HG02973 (cell line): Measurements from ENCODE around the gene GOSR1.
"Not testable (repeated sequence)": the region's sequence is repeated elsewhere in the genome, so short reads cannot be mapped to it uniquely, and the experiment has no call there.

Experiments
- ATAC-seq: cut with Tn5 transposase; IDR thresholded peaks from one replicate; pipeline ENCODE4 v1.9.1; 2021; ENCODE audit warnings: moderate library complexity; ENCODE audit not compliant: unreplicated experiment

GOSR1 gene

DNA sequence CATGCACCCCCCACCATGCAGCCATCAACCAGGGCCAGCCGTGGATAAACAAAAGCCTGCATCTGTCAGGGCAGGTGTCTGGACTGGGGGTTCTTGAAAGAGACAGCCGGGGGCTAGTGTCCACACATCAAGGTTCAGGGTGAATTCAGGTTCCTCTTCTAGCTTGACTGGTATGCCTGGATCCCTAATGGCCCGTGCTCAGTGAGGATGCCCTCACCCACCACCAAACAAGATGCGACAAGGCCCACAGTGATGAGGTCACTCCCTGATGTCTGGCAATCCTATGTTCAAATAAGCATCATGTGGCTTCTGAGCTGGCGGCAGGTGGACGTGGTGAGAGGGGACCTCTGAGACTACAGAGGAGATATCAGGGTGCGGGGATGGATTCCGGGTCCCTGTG lies 64.6 kb downstream of the GOSR1 start:
- ATAC-seq: no peak

DNA sequence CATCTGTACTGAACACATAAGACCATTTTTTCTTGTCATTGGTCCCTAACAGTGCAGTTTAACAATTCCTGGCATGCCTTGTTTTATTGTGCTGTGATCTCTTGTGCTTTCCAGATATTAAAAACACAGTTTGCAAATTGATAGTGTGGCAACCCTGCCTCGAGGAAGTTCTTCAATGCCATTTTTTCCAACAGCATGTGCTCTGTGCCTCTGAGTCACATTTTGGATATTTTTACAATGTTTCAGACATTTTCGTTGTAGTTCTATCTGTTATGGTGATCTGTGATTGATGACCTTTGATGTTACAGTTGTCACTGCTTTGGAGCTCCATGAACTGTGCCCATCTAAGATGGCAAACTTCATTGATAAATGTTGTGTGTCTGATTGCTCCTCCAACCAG lies 66.2 kb downstream of the GOSR1 start:
- no peak for ATAC-seq

DNA sequence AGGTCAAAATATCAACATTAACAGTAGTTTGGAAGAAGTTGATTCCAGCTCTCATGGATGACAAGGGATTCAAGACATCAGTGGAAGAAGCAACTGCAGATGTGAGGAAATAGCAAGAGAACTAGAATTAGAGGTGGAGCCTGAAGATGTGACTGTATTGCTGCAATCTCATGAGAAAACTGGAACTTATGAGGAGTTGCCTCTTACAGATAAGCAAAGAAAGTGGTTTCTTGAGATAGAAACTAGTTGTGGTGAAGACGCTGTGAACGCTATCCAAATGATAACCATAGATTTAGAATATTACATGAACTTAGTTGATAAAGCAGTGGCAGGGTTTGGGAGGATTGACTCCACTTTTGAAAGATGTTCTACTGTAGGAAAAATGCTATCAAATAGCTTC lies 67.8 kb downstream of the GOSR1 start:
- no peak for ATAC-seq

DNA sequence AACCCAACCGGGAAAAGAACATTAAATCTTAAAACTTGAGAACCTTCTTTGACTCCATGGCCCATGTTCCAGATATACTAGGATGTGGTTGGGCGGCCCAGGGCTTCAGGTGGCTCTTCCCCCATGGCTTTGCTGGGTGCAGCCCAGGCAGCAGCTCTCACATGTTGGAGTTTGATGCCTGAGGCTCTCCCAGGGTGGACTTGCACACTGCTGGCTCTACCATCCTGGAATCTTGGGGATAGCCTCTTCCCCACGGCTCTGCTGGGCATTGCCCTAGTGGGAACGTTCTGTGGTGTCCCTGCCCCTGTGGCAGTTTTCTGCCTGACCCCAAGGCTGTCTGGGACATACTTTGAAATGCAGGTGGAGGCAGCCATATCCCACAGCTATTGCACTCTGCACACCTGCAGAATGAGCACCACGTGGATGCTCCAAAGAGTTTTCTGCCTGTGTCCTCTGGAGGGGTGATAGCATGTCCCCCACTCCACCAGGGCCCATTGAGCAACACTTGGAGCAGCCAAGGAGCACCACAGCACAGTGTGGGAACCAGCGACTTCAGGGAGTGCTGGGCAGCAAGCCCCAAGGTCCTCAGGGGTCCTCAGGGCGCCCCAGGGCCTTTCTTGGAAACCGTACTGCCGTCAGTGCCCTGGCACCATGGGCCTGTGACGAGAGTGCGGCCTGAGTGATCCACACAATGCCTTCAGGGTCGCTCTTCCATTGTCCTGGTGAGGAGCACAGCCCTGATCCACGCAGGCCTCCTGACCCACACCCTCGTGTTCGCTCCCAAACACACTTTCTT lies 70.8 kb downstream of the GOSR1 start:
- ATAC-seq: no peak

DNA sequence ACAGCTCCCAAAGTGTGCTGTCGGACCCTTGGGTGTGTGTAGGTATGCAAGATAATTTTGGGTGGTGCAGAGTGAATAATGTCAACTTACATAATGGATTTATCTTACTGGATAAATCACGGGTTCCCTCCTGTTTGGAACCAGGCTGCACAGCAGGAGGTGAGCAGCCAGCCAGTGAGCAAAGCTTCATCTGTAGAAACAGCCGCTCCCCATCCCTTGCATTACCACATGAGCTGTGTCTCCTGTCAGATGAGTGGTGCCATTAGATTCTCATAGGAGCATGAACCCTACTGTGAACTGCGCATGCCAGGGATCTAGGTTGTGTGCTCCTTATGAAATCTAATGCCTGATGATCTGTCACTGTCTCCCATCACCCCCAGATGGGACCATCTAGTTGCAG lies 72.0 kb downstream of the GOSR1 start:
- not testable (repeated sequence) for ATAC-seq

DNA sequence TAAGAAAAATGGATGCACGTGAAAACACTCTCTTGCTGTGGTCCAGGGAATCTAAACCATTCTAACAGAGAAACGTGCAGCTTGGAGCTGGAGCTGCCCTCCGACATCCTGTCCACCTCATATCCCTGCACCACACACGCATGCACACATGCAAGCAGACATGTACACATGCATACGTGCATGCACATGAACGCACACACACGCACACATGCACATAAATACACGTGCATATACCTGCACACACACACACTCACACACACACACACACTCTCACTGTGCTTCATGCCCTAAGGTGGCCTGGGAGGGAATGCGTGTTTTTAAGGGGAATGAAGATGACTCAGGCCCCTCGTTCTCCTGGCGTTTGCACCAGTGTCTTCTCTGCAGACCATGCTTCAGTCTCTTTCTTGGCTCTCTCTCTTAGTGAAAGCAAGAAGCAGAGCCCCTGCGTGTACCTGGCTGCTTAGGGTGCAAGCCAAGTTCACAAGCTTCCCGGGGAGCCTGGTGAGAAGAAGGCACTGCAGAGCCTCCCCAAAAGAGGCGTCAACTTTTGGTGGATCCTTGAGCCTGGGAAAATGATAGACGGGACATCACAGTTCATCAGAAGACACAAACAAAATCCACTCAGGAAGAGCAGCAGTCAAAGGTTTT lies 72.8 kb downstream of the GOSR1 start:
- ATAC-seq: no peak

DNA sequence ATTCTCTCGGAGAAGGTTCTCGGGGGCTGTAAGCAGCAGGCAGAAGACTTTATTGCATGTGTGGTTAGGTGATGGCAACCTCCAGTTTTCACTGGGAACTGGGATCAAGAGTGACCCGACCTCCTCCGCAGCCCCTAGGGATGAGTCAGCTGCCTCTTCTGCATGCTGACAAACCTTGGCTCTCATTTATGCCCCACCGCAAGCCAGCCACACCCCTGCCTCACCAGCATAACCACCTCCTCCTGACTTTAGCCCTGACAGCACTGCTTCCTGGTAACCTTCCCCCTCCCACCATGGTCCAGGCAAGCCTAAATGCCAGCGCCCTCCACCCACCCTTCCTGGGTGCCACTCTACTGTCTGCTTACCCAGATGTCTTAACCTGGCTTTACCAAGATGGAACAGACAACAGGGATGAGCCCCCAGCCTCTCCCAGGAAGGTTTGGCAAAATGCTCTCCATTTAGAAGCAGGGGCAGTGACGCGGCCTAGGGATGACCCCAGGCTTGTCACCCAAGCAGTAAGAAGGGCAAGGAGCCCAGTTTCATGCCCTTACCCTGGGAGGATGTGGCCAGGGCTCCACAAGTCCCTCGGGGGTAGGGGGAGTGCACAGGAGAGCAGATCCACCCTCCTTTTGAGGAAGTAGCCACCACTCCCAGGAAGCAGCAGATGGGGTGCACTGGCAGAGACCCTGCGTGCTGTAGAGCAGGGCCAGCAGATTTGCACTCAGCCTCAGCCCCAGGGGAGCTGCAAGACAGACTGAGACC lies 73.5 kb downstream of the GOSR1 start:
- ATAC-seq: no peak

DNA sequence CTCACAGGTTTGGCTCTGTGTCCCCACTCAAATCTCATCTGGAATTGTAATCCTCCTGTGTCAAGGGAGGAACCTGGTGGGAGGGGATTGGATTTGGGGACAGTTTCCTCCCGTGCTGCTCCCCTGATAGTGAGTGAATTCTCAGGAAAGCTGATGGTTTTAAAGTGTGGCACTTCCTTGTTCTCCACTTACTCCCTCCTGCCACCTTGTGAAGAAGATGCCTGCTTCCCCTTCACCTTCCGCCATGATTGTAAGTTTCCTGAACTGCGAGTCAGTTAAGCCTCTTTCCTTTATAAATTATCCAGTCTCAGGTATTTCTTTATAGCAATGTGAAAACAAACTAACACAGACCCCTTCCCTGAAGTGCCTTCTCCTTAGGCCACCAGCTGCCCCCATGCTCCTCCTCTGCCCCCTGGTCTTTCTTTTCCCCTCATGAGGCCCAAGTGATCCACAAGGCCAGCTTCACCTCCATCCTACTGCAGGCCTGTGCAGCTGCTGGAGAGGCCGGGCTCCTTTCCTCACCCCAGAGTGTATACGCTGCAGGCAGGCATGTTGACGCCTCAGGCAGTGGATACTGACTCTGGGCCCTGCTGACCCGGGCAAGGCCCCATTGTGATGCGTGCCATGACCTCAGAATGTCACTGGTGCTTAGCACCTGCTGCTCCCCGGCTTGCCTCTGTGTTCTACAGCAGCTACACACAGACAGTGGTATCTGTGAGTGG lies 74.2 kb downstream of the GOSR1 start:
- ATAC-seq: not testable (repeated sequence)

DNA sequence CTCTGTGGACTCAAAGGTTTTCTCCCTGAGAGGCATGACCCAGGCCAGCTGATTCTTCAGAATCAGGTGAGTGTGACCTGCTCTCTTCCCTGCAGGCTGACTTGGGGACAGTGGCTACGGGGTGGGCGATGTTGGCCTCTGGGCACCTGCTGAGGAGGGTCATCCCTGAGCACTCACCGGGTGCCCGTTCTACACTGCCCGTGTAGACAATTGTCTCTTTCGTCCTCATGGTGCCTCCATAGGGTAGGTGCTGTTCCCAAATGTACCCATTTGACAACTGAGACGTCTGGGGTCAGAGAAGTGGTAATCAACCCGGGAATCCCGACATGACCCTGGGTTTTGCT lies 74.8 kb downstream of the GOSR1 start:
- ATAC-seq: no peak

DNA sequence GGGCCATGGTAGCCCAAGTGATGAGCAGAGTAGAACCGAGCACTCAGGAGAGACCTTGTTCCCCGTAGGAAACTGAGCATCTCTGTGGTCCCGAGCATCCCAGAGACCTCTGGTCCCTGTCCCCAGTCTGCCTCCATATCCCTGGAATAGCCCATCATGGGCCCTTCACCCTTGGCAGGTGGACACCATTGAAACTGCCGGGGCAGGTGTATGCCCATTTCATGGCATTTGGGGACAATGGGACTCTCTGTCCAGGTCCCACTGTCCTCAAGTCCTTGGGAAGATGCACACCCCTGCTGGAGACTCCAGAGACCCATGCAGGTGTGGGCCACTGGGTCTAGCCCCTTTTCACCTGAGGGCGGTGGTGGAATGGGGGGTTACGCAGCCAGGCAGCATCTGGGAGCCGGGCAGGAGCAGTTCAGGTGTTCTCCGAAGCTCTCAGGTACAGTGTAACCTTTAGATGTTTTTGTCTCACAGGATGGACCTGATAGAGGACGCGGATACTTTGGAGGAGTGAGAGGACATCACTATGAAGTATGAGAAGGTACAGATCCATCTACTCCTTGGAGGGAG lies 75.9 kb downstream of the GOSR1 start:
- no peak for ATAC-seq

DNA sequence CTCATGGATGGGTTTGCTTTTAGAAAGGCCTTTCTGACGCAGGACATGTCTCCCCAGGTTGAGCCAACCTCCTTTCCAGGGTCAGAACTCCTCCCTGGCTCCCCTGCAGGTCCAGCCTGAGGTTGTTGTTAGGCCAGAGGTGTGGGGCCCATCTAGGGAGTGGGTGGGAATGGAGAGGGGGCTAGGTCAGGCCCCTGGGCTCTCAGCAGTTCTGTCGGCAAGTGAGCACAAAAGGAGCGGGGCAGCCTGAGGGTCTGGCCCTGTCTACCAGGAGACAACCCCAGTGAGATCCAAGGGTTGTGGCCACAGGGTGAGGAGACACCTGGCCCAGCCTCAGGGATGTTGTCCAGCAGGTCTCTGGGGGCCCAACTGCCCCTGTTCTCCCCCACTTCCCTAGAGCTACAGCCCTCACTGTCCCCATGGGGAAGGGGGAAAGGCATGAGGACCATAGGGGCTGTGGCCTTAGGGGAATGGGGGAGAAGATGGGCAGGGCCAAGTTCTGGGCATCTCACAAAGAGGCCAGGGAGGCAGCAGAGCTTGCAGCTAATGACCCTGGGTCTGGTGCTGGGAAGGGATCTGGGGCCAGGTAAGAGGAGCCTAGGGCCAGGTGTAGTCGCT lies 76.7 kb downstream of the GOSR1 start:
- not testable (repeated sequence) for ATAC-seq

DNA sequence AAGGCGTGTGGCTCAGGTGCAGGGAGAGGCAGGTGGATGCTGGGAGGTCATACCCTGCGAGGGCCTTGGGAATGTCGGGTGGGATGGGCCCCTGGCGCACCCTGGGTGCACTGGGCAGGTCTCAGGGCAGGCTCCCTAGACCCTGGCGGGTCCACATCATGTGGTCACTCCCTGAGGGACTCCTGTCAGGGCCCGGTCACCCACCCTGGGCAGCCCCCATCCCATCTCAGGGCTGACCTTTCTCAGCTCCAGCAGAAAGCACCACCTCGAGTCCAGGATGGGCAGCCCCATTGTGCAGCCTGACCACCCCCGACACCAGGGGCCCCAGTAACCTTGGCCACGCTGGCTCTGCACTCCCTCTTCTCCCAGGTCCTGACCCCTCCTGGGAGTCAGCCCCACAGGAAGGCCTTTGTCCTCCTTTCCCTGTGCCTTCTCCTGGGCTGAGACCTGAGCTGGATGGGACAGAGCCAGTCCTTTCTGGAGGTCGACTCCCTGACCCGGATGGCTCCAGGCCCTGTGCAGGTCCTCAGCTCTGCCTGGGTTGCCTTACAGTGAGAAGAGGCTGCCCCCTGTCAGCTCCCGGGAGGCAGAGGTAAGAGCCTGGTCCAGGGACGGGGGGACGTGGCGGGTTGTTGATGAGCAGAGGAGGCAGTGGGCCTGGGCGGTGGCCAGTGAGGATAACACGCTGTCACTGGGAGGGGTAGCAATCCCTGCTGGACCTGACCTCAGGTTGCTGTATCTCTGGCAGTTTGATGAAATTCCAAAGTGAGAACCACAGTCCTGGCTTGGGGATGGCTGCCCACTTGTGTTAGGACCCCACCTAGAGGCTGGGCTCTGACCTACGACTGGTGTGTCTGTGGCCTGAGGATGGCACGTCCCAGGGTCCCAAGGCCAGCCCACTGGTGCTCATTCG lies 77.9 kb downstream of the GOSR1 start:
- no peak for ATAC-seq

DNA sequence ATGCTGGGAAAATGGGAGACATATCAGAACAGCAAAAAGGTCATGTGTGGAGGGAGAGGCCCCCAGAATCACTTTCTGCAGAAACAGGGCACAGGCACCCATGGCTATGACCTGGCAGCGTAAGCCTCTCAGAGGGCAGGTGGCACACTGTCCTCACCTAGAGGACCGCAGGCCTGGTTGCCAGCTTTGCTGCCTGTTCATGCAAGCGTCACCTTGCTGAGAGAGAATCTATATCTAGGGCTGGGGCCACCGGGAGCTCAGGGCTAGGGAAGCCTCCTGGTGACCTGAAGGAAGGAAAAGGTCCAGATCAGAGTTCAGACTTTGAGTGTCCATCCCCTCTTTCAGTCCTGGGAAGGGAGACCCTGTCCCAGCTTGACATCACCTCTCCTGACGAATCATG lies 78.7 kb downstream of the GOSR1 start:
- ATAC-seq: no peak

DNA sequence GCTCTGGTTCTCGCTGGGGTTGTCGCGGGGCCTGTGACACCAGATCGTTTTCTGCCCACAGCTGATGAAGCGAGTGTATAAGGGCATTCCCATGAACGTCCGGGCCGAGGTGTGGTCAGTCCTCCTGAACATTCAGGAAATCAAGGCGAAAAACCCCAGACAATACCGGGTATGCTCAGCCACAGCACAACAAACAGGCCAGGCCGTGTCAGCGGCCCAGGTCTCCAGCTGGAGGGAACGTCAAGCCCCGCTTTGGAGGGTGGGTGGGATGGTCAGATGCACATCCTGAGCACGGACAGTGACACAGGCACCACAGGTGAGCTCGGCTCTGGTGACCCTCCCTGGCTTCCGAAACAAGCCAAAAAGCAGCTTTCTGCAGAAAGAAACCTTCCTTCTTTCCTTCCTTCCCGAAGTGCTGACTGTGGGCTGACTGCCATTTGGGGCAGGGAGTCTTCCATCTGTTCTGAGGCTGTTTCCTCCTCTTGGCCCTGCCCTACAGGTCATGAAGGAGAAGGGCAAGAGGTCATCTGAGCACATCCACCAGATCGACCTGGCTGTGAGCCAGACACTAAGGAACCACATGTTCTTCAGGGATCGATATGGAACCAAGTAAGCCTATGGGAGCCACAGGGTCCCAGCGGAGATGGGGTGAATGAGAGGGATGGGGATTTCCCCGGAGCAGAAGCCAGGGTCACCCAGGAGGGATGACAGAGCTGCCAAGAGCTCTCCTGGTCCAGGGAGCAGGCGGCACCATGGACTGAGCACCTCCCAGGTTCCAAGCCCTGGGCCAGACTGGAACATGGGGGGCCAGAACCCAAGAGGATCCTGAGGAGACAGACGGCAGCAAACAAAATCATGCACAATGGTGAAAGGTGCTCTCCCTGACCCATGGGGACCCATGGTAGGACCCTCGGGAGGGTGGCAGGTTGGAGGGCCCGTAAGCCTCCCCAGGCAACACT lies 79.4 kb downstream of the GOSR1 start:
- ATAC-seq: no peak

DNA sequence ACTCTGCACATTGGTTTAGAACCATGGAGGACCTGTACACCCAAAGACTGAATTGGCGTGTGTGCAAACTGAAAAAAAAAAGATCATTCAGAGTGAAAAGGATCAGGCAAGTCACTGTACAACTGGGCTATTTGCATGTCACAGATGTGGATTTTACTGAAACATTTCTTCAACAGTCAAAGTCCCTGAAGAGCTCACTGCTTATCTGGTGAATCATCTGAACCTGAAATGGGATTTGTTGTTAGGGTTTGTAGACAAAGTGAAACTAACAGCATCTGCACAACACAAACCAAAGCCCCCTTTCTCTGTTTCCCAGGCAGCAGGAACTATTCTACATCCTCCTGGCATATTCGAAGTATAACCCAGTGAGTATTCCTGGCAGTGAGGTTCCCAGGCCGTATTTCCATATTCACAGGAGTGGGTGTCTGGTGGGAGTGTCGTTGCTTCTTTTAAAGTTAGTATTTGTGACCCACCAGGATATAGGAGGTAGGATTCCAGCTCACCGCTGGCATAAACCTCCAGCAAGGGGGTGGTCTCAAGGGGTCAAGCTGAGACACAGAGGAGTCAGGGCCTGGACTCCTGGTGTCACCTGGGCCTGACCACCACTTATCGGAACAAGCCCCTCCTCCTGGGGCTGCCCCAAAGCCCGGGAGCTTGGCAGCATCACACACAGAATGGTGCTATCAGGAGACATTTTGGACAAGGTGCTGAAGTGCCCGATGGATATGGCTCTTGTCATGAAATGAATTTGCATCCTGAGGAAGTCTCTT lies 80.9 kb downstream of the GOSR1 start:
- no peak for ATAC-seq

DNA sequence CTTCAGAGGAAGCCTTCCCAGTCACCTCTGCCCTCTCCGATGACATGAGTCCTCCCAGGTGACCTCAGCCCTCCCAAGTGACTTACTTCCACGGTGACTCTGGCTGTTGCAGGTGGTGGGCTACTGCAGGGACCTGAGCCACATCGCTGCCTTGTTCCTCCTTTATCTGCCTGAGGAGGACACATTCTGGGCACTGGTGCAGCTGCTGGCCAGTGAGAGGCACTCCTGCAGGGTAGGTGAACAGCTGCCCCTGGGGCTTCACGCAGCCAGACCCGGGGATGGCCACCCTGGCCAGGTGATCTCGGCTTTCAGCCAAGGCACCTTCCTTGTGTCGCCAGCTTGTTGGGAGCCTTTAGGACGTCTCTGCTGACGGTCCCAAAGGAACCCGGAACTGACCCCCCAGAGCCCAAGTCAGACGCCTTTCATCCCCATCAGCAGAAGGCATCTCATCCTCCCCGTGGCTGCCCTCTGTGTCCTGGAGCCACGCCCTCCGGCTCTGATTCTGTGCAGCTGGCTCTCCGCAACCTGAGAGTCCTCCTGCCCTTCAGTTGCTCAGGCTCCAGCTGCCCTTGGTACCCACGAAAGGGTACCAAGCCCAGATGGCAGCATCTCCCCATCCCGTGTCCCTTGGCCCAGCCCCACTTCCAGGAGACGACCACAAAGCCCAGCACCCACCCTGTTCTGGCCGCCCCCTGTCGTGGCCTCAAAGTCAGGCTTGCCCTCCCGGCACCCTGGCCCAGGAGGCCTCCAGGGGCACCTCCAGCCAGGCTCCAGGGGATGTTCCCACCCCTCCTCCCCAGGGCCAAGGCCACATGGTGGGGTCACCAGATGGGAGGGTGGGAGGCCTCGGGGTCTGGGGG lies 81.7 kb downstream of the GOSR1 start:
- ATAC-seq: no peak

DNA sequence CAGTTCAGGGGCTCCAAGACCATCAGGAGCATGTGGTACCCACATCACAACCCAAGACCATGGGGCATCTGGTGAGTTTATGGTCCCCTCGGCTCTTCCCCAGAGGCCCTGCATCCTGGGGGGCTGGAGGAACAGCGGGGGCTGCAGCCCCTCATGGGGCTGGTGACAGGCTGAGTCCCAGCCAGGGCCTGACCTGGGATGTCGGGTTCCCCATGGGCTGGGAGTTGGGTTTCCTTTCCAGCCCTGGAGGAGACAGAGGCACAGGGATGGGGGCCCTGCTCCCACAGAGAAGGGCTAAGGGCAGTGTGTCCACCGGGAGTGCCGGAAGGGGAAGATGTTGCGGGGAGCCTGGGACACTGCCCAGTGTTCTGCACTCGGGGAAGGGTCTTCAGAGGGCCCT lies 82.4 kb downstream of the GOSR1 start:
- ATAC-seq: no peak
